DLD1 (cell line): ENCODE data around the gene SPATA6.
"Not testable (repeated sequence)": the region's sequence is repeated elsewhere in the genome, so short reads cannot be mapped to it uniquely, and the experiment has no call there.

Source experiments
- in situ Hi-C: cut with HindIII; loops from 2 replicates; pipeline ENCODE4 v1.10.0; 2017; ENCODE audit warnings: low sequenced_read_pairs

Gene SPATA6

DNA sequence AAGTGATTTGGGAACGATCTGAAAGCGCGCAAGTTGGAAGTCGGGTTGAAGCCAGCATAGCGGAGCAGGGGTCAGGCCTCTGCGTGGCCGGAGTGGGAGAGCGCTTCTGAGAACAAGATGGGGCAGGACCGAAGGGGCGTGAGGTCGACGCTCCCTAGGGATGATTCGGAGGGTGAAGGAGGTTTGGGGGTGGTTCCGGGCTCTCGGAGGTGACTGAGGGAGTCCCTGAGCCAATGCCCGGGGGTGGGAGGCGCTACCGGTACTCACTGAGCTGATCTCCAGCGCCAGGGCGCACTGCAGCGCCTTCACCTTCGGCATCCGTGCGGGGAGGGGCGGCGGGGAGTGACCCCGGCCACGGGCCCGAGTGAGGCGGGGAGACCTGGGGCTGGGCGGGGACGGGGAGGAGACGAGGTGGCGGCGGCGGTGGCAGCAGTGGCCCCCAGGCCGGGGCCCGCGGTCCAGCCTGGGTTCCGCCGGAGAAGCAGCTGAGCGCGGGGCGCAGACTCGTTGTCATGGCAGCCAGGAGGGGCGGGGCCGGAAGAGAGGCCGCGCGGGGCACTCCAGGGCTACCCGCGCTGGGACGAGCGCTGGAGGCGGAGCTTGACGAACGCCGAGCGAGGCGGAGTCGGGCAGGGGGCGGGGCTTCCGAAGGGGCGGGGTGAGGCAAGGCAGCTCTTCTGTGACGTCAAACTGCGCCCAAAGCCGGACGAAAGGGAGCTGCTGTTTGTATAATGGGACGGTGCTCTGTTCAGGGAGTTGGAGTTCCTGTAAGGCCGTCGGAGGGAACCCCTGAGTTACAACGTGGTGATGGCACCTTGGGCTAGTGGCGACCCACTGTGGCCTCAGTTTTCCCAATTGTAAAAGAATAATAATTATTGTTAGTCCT is at the start of gene SPATA6:
TSS of gene SPATA6 (minus strand) at position 514 of the 886 bp plus-strand sequence. CDS start at position 318, 196 bp downstream.
- in situ Hi-C loops = no loop called here

DNA sequence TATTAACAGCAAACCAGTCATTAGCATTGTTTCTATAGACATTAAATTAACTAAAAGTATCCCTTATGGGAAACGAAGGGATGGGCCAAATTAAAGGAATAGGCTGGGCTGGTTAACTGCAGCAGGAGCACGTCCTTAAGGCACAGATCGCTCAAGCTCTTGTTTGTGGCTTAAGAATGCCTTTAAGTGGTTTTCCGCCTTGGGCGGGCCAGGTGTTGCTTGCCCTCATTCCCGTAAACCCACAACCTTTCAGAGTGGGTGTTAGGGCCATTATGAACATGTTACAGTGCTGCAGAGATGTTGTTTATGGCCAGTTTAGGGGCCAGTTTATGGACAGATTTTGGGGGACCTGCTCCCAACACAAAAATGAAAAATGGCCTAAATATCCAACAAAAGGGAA is 47.9 kb upstream of the SPATA6 start:
- in situ Hi-C loops = not testable (repeated sequence)

DNA sequence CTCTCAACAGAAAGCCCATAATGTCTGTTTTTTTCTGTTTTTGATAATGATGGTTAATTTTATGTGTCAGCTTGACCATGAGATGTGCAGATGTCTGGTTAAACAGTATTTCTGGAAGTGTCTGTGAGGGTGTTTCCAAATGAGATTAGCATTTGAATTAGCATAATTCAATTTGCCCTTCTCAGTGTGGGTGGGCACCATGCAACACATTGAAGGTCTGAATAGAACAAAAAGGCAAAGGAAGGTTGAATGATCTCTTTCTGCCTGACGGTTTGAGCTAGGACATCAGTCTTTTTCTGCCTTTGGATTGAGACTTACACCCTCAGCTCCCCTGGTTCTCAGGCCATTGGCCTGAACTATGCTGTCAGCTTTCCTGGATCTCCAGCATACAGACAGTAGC is 34.9 kb upstream of the SPATA6 start:
- in situ Hi-C loops = no loop called here

DNA sequence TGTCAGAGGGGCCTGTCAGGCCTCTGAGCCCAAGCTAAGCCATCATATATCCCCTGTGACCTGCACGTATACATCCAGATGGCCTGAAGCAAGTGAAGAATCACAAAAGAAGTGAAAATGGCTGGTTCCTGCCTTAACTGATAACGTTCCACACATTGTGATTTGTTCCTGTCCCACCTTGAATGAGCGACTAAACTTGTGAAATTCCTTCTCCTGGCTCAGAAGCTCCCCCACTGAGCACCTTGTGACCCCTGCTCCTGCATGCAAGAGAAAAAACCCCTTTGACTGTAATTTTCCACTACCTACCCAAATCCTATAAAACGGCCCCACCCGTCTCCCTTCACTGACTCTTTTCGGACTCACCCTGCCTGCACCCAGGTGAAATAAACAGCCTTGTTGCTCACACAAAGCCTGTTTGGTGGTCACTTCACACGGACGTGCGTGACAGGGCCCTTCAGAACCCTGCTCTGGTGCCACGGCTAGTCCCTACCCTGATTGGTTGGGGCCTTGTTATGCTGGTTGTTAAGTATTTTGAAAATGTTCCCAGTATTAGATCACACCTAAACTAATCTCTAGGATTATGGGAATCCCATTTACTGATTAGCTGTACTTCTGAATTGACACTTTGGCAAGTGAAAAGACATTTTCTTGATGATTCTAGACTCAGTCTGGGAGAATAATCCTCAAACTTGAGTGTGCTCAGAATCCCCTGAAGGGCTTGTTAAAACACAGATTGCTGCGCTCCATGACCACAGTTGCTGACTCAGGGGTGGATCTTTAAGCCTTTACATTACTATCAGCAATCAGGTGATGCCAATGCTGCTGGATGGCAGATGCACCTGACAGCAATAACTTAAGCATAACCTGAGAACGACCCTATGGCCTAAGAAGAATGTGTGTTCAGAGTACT is 28.8 kb upstream of the SPATA6 start:
- in situ Hi-C loops = no loop called here

DNA sequence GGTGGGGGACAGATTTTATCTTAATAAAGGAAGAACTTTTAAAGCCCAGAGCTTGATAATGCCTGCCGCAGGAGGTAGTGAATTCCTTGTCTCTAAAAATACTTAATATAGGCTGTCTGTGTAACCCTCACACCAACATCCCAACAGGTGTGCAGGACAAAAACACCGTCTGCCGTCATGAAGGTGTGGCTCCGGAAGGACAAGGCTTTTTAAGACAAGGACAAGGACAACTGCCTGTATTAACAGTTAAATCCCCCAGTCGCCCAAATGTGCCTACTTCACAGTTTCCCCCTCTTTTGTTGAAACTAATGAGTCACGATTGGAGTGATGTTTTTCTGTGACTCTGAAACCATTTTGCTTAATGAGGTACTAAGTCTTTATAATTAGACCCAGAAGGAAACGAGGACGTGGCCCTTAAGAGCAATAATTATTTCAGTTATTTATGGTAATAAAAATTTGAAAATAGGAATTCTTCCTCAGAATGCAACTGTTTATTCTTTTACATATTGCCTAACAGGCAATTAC is 27.3 kb upstream of the SPATA6 start:
- in situ Hi-C loops = no loop called here

DNA sequence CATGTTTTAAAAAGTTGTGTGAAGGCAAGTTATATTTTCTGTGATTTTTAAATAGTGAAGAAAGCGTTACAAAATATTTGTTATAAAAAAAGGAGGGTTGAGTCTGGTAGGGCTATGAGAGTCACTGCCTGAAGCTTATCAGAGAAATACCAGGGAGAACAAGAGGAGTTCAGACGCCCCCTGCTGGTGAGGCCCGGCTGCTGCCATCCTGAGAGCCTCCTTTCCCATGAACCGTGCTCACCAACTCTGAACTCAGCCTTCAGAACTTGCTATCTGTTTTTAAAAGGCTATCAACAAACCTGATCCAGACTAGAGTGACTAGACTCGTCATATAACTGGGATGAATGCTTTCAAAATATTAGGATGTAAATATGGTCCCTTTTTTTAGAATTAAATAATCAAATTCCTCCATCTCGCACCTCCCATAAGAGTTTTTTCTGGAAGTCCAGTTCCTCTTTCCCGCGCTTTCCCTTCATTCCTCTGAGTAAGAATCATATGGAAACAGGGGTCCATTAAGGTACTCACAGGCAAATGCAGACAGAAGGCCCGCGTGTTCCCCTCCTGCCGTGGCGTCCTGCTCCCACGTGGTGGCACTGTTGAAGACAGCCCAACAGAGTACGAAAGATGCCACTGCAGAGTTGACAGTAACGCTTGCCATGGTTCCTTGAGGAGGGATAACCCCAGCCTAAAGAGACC is 26.2 kb upstream of the SPATA6 start:
- in situ Hi-C loops = no loop called here

DNA sequence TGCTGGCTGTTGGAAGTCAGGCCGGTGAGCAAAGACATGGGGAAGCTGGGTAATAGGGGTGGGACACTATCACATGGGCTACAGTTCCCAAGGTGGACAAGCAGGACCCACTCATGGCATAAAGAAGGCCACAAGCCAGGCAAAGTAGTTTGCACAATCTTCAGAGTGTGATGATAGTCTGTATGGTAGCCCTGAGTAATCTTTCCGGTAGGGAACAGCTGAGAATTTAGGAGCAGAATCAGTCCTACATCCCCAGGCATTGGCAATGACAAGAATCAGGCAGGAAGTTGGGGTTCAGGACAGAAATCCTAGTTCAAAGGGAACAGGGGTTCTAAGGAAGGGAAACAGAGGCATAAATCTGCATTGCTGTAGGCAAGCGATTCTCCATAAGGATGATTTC is 23.9 kb upstream of the SPATA6 start:
- in situ Hi-C loops = no loop called here

DNA sequence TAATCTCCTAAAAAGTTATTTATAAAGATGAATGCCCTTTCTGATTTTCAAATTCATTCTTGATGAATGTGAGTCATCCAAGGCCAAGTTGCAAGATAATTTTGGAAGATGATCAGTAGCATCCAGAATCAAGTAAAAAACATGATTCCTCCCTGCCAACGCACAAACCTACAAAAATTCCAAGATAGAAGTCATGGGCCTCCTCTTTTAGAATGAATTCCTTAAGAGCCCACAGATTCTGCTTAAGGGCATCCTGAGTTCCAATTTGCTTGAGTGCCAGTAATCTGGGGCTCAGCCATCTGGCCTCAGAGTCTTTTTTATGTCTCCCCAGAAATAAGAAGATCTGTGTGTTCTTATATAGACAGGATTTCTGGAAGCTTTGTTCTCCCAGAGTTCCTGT is 23.2 kb upstream of the SPATA6 start:
- in situ Hi-C loops = no loop called here

DNA sequence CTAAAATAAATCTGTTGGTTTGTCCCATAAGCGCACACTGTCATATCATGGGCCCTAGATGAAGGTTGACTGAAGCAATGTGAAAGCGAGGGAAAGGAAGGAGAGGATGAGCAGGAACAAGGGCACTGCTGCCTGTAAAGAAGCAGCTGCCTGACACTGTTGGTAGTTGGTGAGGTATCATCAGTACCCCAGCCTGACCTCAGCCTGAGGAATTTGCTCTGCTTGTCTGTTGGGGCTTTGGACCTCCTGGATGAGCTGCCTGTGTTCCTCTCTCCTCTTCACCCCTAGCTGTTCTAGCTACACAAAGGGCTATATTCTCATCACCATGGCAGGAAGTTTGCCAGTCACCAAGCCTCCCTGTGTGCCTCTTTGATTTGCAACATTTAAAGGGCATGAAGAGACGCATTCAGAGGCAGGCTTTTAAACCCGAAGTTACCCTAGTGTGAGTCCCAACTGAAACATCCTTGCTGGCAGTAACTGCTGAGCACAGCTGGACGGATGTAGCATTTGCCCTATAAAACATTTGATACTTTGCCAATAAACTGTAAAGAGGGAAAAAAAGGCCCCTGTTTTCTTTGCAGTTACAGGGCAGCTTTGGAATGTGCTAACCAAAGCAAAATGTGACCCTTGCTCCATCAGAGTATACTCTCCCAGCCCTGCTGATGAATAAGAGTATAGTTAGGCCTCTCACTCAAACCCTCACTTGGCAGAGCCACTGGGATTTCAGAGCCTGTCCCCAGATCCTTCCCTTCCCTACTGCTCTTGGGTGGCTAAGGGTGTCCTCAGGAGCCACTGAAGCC is 22.2 kb upstream of the SPATA6 start:
- in situ Hi-C loops = no loop called here

DNA sequence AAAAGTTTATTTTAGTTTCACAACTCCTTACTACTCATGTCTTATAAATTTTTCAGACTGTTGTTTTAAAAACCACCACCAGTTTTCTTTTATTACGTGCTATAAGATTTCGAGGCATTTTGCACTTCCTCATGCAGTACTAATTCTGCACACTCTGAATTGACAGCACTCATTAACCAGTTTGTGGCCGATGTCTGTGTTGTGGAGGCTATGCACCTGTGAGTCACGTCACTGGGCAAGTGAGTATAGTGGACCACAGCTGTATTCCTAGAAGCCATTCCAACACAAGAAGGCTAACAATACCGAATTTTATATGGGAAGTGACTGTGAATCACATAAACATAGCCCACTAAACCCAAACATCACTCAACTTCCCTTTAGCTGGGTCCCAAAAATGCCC is 21.0 kb upstream of the SPATA6 start:
- in situ Hi-C loops = no loop called here

DNA sequence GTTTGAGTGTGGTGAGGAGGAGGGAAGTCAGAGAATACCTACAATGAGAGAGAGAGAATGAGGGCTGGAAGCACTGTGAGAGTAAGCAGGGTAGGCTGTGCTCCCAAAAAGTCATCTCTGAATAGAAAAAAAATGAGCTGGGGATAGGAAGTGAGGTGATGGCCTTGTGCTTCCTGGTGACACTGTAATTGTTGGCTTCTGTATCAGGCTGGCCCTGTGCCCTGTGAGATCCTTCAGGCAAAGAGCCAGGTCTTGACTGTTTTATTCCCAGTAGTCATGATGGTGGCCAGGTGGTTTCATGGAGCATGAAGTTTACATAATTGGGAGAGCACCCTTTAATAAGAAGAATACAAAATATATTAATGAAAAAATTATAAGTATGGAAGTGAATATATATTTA is 20.4 kb upstream of the SPATA6 start:
- in situ Hi-C loops = no loop called here

DNA sequence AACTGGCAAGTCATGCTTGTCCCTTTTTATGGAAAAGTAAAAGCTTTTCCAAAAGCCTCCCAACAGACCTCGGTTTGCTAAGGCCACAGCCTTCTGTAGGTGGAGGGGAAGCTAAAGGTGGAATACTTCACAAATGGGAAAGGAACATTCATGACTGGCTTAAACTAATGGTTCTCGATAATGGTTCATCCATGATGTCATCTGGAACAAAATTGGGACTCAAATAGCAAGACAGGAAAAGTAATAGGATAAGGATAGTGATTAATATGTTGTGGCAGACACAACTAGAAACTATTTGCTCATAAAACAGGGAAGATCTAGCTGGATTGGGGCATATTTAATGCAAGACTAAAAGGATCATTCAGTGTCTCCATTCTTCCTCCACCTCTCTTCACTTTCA is 16.7 kb upstream of the SPATA6 start:
- in situ Hi-C loops = no loop called here

DNA sequence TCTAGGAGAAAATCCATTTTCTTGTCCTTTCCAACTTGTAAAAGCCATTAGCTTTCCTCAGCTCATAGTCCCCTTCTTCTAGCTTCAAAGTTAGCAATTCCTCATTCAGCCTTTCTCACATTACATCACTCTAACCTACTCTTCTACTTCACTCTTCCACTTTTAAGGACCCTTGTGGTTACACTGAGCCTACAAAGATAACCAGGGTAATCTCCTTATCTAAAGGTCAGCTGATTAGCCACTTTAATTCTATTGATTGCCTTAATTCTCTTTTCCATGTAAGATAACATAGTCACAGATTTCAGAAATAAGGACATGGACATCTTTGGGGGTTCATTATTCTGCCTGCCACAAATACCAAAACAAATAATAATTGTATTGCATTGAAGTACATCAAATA is 8.5 kb upstream of the SPATA6 start:
- in situ Hi-C loops = no loop called here

DNA sequence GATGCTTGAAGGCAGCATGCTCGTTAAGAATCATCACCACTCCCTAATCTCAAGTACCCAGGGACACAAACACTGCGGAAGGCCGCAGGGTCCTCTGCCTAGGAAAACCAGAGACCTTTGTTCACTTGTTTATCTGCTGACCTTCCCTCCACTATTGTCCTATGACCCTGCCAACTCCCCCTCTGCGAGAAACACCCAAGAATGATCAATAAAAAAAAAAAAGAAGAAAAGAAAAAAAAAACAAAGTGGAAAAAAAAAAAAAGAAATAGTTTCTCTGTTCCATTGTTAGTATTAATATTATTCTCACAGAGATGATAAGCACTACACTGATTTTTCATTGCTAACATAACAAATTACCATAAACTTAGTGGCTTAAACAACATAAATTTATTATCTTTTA is 8.0 kb upstream of the SPATA6 start:
- in situ Hi-C loops = not testable (repeated sequence)

DNA sequence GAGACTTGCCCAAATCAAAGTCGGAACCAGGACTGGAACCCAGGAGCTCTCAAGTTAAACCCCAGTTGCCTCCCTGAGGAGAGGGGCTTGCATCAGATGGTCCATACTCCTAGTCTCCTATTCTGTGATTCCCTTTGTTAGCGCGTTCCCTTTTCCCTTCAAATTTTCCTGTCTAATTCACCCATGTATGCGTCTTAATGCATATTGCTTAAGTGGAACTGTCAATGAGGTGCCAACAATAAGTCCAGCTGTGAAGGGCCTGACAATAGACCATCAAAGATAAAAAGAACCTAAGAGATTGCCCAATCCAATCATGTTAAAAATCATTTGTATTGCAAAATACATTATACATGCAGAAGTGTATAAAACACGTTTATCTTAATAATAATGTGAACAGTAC is 634 bp upstream of the SPATA6 start:
- in situ Hi-C loops = no loop called here

DNA sequence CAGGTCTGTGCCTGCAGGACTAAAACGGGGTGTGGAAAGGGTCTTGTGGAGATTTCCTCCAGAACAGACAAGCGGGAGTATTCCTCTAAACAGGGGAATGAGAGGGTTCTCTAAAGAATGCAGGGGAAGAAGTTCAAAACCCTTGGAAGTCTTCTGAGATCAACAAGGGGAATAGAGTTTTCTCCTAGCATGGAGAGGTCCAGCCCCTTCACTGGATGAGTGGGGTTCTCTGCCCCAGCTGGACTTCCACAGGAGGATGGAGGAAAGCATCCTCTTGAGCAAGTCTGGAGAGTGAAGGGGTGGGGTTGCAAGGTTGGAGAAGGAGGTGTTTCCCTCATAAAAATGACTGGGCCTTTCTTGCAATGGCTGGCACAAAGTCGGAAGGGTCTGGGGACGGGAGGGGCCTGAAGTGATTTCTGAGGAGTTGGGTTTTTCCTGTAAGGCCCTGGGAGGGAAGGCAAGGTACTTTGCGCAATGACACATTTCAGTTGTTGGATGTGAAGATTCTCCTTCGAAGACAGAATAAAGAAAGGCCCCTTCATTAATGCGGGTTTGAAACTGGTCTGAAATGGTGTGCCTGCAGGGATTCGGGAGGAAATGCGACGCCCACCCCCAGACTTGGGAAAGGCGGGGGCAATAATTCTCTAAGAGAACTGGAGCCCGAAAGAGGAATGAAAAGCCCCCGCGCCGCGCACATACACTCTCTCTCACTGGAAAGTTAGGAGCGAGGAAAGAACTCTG is 884 bp downstream of the SPATA6 start:
- in situ Hi-C loops = no loop called here

DNA sequence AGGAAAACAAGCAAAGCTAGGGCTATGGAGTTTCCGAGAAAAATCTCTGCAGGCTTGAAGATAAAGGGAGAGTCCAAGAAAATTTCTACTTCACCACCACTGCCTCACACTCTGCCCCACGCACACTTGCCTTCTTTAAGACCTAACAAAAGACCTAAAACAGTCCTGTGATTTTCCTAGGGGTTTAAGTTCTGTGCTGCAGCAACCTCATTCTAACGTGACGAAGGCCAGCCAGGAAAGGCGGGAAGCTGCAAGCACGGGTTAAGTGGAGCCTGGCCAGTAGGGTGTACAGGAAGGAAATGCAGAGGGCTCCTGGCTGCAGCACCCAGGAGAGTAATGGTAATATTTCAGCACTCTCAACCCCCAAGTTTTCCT is 1.5 kb downstream of the SPATA6 start:
- in situ Hi-C loops = no loop called here

DNA sequence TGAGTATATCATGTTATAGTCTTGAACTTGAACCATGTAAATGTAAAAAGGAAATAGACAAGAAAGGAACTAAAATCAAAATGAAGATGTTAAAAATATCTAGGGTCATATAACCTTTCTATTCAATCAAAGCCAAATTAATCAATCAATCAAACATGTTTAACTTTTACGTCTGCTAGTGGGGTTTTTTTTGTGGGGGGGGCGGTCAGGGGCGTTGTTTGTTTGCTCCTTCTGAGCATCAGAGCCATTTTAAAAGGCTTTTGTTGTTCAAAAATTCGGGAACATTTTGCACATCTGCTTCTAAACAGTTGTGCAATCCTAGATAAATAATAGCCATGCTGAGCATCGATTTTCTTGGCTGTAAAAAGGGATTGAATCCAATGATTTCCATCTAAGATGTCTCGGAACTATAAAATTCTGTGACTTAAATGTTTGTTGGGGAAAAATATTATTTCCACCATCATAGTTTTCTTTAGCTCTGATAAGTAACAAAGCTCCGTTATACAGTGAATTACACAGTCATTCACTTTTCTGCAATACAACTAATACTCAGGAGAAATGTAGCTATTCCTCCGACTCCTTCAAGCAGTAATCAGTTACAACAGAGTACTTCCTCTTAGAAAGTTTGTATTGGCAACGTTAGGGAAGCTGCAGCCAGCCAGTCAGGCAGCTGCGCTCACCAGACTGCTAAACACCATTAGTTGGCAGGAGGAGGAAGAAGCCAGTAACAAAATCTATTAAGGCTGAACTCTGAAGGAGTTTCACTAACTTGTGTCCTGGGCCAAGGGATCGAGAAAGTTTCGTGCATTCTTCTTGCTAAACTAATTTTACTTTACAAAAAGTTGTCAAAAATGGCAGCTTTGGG is 2.2 kb downstream of the SPATA6 start:
- in situ Hi-C loops = no loop called here

DNA sequence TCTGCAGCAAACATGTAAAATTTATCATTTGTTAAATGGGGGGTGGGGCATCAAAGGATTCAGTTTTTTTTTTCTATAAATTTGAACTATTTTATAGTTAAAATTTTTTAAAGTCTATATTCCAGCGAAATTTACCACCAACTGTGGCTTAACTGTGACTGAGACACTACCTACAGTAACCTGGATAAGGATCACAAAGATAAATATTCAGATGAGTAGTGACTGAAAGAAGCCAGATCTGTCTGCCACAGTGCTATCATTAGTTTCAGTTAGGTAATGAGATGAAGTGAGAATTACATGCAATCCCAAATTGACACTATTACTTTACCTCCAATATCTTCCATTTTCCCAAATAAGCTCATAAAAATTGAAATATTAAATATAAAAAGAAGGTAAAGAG is 5.4 kb downstream of the SPATA6 start:
- in situ Hi-C loops = no loop called here
